Activated CD8-positive, alpha-beta T cell treated with anti-CD3 and anti-CD28 coated beads for 36 hours (primary cell): ENCODE data around the gene AASS. TPM values are rescaled to one million over a fixed set of nuclear protein-coding genes. Genes with fewer than 3 reads are reported as not detected.

ENCODE experiments used
- ATAC-seq: fragments of 200-7000 bp; cut with Tn5 transposase; one replicate; pipeline ENCODE4 v1.10.0; 2021; ENCODE audit warnings: mild to moderate bottlenecking, moderate library complexity
- CTCF ChIA-PET: fragments of 350-600 bp; sonication (Branson Sonifier 250); formaldehyde crosslinking; loops from one replicate; lab custom pipeline; 2021; ENCODE audit warnings: antibody characterized with exemption; lab: Charles Lee
- POLR2A ChIA-PET: fragments of 350-600 bp; sonication (Branson Sonifier 250); formaldehyde crosslinking; loops from one replicate; lab custom pipeline; 2021; ENCODE audit warnings: antibody characterized with exemption; lab: Charles Lee
- DNase-seq: peaks from one replicate; pipeline ENCODE4 v3.0.0-alpha.2; 2020
- H3K27ac Mint-ChIP-seq: one replicate; pipeline ENCODE4 v1.8.0; 2021; ENCODE audit warnings: mild to moderate bottlenecking, mixed read lengths
- H3K27me3 Mint-ChIP-seq: one replicate; pipeline ENCODE4 v1.8.0; 2021; ENCODE audit warnings: mixed read lengths
- H3K36me3 Mint-ChIP-seq: one replicate; pipeline ENCODE4 v1.8.0; 2021; ENCODE audit warnings: low read depth, mixed read lengths
- H3K4me1 Mint-ChIP-seq: one replicate; pipeline ENCODE4 v1.8.0; 2021; ENCODE audit warnings: low read depth, mixed read lengths
- H3K4me3 Mint-ChIP-seq: one replicate; pipeline ENCODE4 v1.8.0; 2021; ENCODE audit warnings: mild to moderate bottlenecking, moderate library complexity, mixed read lengths
- H3K9me3 Mint-ChIP-seq: one replicate; pipeline ENCODE4 v1.8.0; 2021; ENCODE audit warnings: mixed read lengths
- CTCF ChIP-seq: fragments of 200-600 bp; IDR thresholded peaks from one replicate; pipeline ENCODE4 v1.8.0; 2022; ENCODE audit warnings: antibody characterized with exemption, mild to moderate bottlenecking
- intact Hi-C: fragments of 100-400 bp; cut with micrococcal nuclease; formaldehyde crosslinking; loops from one replicate; pipeline ENCODE4 v1.10.0; 2022
- total RNA-seq, 2 experiments: library from RNA; stranded (reverse); gene quantifications; one replicate each; pipeline ENCODE4 v1.2.3, GENCODE V29; 2021

The AASS gene
- total RNA-seq, 2 experiments from 2014 or later = 0.68 to 0.76 TPM

- intact Hi-C loops = no loop called here
- DNase-seq (no peak), ATAC-seq (no peak)
- TF ChIP-seq CTCF = no peak
- Mint-ChIP-seq H3K4me1 (no peaks in the 10 kb centered on the region), H3K4me3 (no peak overlapping the region), H3K27ac (no peak overlapping the region), H3K27me3 (no peaks in the 10 kb centered on the region), H3K9me3 (no peaks in the 10 kb centered on the region), H3K36me3 (no peaks in the 10 kb centered on the region)
- ChIA-PET POLR2A (no interaction called here), CTCF (no interaction called here)
Observed at GRCh38 chr7:122027058-122027457, 117.0 kb downstream of the AASS start.

Other genes starting within 250 kb of the AASS start
- not detected for gene FEZF1, start 160.5 kb upstream of the AASS start, total RNA-seq